ENCODE measurements around the gene PRDM12.

PRDM12 gene

DNA sequence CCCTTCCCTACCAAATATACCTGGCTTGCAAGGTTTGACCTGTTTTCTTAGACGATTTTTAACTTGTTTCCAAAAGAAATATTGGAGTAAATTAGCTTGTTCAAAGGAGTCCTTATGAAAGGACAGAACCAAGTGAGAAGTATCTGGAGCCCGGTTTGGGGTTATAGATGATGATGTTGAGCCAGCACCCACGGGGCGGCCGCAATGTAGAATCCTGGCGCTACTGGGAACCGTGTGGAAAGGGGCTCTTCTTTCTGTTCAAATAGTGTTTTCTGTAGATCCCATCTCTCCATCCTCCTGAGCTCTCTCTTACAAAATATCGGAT is 28.7 kb downstream of the PRDM12 start:
- DNase-seq (ENCODE audit: low spot score), result no peak
- no peak for TF ChIP-seq CTCF (IDR thresholded peaks at IDR 0.05; ENCODE audit: extremely low read depth, missing control alignments)

- DNase-seq (ENCODE audit: low spot score), result peak; percentile 97
- TF ChIP-seq CTCF (IDR thresholded peaks at IDR 0.05; ENCODE audit: extremely low read depth, missing control alignments), result no peak
Observed at GRCh38 chr9:130693426-130694191, 29.2 kb downstream of the PRDM12 start, which contains the start of gene EXOSC2. Gene EXOSC2 (plus strand): TSS chr9:130693780. CDS start chr9:130693792, 12 bp downstream.

- no peak for DNase-seq (ENCODE audit: low spot score)
- no peak for TF ChIP-seq CTCF (IDR thresholded peaks at IDR 0.05; ENCODE audit: extremely low read depth, missing control alignments)
Observed at GRCh38 chr9:130694205-130694604, 29.8 kb downstream of the PRDM12 start.

DNA sequence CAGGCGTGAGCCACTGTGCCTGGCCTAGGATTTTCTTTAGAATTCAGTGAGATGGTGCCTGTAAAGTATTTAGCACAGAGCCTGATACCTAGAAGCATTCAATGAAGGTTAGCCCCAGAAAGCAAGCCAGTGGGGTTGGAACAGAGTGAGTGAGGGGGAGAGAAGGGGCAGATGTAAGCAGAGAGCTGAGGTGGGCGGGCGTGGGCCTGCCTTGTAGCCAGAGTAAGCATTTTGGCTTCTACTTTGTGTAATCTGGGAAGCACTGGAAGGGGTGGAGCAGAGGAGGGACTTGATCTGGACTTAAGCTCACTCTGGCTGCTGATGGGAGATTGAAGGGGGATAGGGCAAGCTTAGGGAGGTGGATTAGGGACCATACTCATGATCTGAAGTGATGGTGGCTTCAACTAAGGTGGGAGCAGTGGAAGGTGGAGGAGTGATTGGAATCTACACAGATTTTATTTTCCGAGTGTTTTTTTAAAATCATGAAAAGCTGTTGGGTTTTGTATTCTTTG is 31.8 kb downstream of the PRDM12 start:
- no peak for DNase-seq (ENCODE audit: low spot score)
- no peak for TF ChIP-seq CTCF (IDR thresholded peaks at IDR 0.05; ENCODE audit: extremely low read depth, missing control alignments)

GRCh38 chr9:130696996-130697395 is 32.6 kb downstream of the PRDM12 start:
- TF ChIP-seq CTCF (IDR thresholded peaks at IDR 0.05; ENCODE audit: extremely low read depth, missing control alignments), result no peak

GRCh38 chr9:130698514-130698913 is 34.1 kb downstream of the PRDM12 start:
- TF ChIP-seq CTCF (IDR thresholded peaks at IDR 0.05; ENCODE audit: extremely low read depth, missing control alignments), result no peak
- DNase-seq (ENCODE audit: low spot score), result no peak

More at GRCh38 chr9:130696996-130697395, 32.6 kb downstream of the PRDM12 start:
- DNase-seq (ENCODE audit: low spot score), result no peak

DNA sequence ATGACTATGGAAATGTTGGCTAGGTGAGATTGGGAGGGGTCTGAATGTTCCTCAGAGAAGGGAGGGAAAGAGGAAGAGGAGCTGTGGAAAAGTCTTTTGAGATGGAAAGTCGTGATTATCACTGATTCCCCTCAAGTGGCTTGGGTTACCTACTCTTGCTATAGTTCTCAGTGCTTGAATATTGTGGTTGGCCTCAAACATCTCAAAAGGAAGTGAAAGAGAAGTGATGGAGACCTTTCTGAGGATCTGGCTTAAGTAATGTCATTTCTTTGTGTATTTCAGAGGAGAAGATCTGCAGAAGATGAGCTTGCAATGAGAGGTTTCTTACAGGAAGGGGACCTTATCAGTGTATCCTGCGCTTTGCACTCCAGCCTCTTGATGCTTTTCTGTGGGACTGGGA is 34.7 kb downstream of the PRDM12 start:
- no peak for TF ChIP-seq CTCF (IDR thresholded peaks at IDR 0.05; ENCODE audit: extremely low read depth, missing control alignments)
- DNase-seq (ENCODE audit: low spot score), result no peak
